Heart right ventricle (tissue), 16 donors: ENCODE measurements around the gene PCAT7. TPM values are rescaled to one million over a fixed set of nuclear protein-coding genes. Genes with fewer than 3 reads are reported as not detected.

Experiments
- ATAC-seq, 8 donors: fragments of 200-7000 bp; cut with Tn5 transposase; one replicate each; pipeline ENCODE4 v1.9.1; 2020; ENCODE audit warnings: mild to moderate bottlenecking in 8 of 8, moderate library complexity in 8 of 8, moderate number of reproducible peaks in 1 of 8
- DNase-seq, 2 donors: peaks; one replicate each; pipeline ENCODE4 v3.0.0-alpha.2; 2020
- H3K27ac ChIP-seq, 10 donors: fragments of 200-600 bp; sonication (generic) in 2 of 10; one replicate each; pipeline versions ENCODE4 v1.5.0 to v1.8.0; 2020 to 2022; ENCODE audit warnings: mild to moderate bottlenecking in 3 of 10
- H3K27me3 ChIP-seq, 7 donors: fragments of 200-600 bp; one replicate each; pipeline ENCODE4 v1.8.0; 2021 to 2022; ENCODE audit warnings: mild to moderate bottlenecking in 2 of 7
- H3K36me3 ChIP-seq, 9 donors: fragments of 200-600 bp; sonication (generic) in 1 of 9; one replicate each; pipeline versions ENCODE4 v1.5.0 to v1.8.0; 2020 to 2022; ENCODE audit warnings: mild to moderate bottlenecking in 2 of 9
- H3K4me1 ChIP-seq, 9 donors: fragments of 200-600 bp; sonication (generic) in 1 of 9; one replicate each; pipeline versions ENCODE4 v1.5.0 to v1.8.0; 2020 to 2022; ENCODE audit warnings: mild to moderate bottlenecking in 4 of 9
- H3K4me3 ChIP-seq, 10 donors: fragments of 200-600 bp; sonication (generic) in 2 of 10; one replicate each; pipeline versions ENCODE4 v1.5.0 to v1.8.0; 2020 to 2022; ENCODE audit warnings: mild to moderate bottlenecking in 7 of 10, moderate library complexity in 2 of 10
- H3K9me3 ChIP-seq, 11 donors: fragments of 200-600 bp in 10 of 11; sonication (generic) in 2 of 11; one replicate each; pipeline versions ENCODE4 v1.5.0 to v1.8.0; 2013 to 2022; ENCODE audit warnings: mild to moderate bottlenecking in 2 of 11, control low read depth in 1 of 11, moderate library complexity in 1 of 11
- CTCF ChIP-seq, 9 donors: fragments of 200-600 bp; sonication (generic) in 2 of 9; IDR thresholded peaks; one replicate each; pipeline versions ENCODE4 v1.5.0 to v1.8.0; 2021 to 2022; ENCODE audit warnings: antibody characterized with exemption in 9 of 9, mild to moderate bottlenecking in 5 of 9, moderate library complexity in 1 of 9
- WGBS, 2 donors: extraction: QIAGEN DNeasy Blood & Tissue Kit; methylation state at CpG; one replicate each; pipeline ENCODE4 v1.1.7; 2013; ENCODE audit warnings: inconsistent platforms in 1 of 2; 5-methylcytosine and 5-hydroxymethylcytosine counted together
- intact Hi-C, 10 donors: fragments of 100-400 bp; cut with DNase I; formaldehyde crosslinking; loops; one replicate each; pipeline versions ENCODE4 v1.11.1 to v1.14.2; 2022
- polyA plus RNA-seq, 2 donors: library from polyadenylated mRNA; stranded (reverse); fragments of 200-250 nt; gene quantifications; one replicate each; pipeline ENCODE4 v1.2.3, GENCODE V29; 2013
- total RNA-seq, 10 donors: library from RNA; stranded (reverse); fragmentation: NEBNext Ultra II Directional in 3 of 10; extraction: Animal tissue kit (Norgen Biotek cat#: 25700) in 3 of 10; gene quantifications; one replicate each; pipeline versions ENCODE4 v1.2.1 to v1.2.4, GENCODE V29; 2021 to 2023
- donor health status: Arrhythmogenic right ventricular cardiomyopathy.
- donor health status: ischemic (EF 13 %, LVEDD 7.1; RV severe dilation, severe dysfunction).
- donor health status: healthy with polysubstance abuse.
- donor health status: DM: no; HTN: yes; CAD: no.
- donor health status: DM: no; HTN: no; CAD: no.
- donor health status: ischemic (EF 25% LVEDD 6.9; RV normal size, moderate dysfunction).
- donor health status: ischemic (EF 25% LVEDD 5.7; RV mildly dilated, moderate dysfunction).
- donor health status: healthy.
- donor health status: DM: yes; HTN: yes; CAD: no.
- donor health status: Ischemic cardiomyopathy.
- donor health status: ischemic (EF 35%, LVEDD 5.7; RV mildly dilated, moderate dysfunction).
- donor health status: nonischemic (EF 11% LVEDD 7.7; RV severe dilation, severe dysfunction).
- donor health status: DM: yes; HTN: yes; CAD: no.
- donor health status: PGD.
- donor health status: ischemic (EF 29% LVEDD 5.4; RV normal size, mild dysfunction).
- donor health status: nonischemic (EF 23%, LVEDD 6.1; RV moderate dilation, normal function).

Gene PCAT7
- total and polyA plus RNA-seq, 12 donors, result 0.13 TPM; not detected in 10

GRCh38 chr9:94581728-94582127, 26.8 kb downstream of the PCAT7 start:
- Histone ChIP-seq H3K27me3 (peaks cover 0 to 8% (median 0%) of the 10 kb centered on the region in 7 donors), H3K4me3 (no peak overlapping the region), H3K36me3 (no peaks in the 10 kb centered on the region), H3K27ac (no peak overlapping the region), H3K9me3 (no peaks in the 10 kb centered on the region), H3K4me1 (no peaks in the 10 kb centered on the region)
- no peak for ATAC-seq
- no peak for DNase-seq
- WGBS, 2 donors, result 89 to 94% methylated on average over 5 of the region's 5 CpGs
- intact Hi-C loops, result no loop called here
- TF ChIP-seq CTCF (IDR thresholded peaks at IDR 0.05), result no peak

- intact Hi-C loops, result no loop called here
- TF ChIP-seq CTCF (IDR thresholded peaks at IDR 0.05), result no peak
- no peaks in the 10 kb centered on the region for H3K36me3 ChIP-seq
- H3K9me3 ChIP-seq, result no peaks in the 10 kb centered on the region
- ATAC-seq, result no peak
- no peak overlapping the region for H3K4me3 ChIP-seq
- H3K27me3 ChIP-seq, result peaks cover 0 to 25% (median 6%) of the 10 kb centered on the region in 7 donors
- no peak for DNase-seq
- no peak overlapping the region for H3K27ac ChIP-seq
- WGBS, 2 donors, result 83 to 84% methylated on average over 6 of the region's 6 CpGs
- H3K4me1 ChIP-seq, result no peaks in the 10 kb centered on the region
Observed at GRCh38 chr9:94584555-94584954, 29.7 kb downstream of the PCAT7 start.

- ATAC-seq (no peak), DNase-seq (no peak)
- no peaks in the 10 kb centered on the region for H3K9me3 ChIP-seq
- H3K27me3 ChIP-seq, result peaks cover 0 to 25% (median 9%) of the 10 kb centered on the region in 7 donors
- WGBS, 2 donors, result 84 to 87% methylated on average over 4 of the region's 4 CpGs
- intact Hi-C loops, result no loop called here
- H3K4me1 ChIP-seq, result no peaks in the 10 kb centered on the region
- no peaks in the 10 kb centered on the region for H3K36me3 ChIP-seq
- no peak overlapping the region for H3K27ac ChIP-seq
- TF ChIP-seq CTCF (IDR thresholded peaks at IDR 0.05), result no peak
- no peak overlapping the region for H3K4me3 ChIP-seq
Observed at GRCh38 chr9:94586316-94586715, 31.4 kb downstream of the PCAT7 start.

GRCh38 chr9:94586814-94587213, 31.9 kb downstream of the PCAT7 start:
- Histone ChIP-seq H3K36me3 (no peaks in the 10 kb centered on the region), H3K9me3 (no peaks in the 10 kb centered on the region), H3K27me3 (peaks cover 0 to 25% (median 12%) of the 10 kb centered on the region in 7 donors), H3K27ac (no peak overlapping the region), H3K4me3 (no peak overlapping the region), H3K4me1 (no peaks in the 10 kb centered on the region)
- intact Hi-C loops, result no loop called here
- ATAC-seq, result no peak
- WGBS, 2 donors, result 47 to 55% methylated on average over 9 of the region's 9 CpGs
- TF ChIP-seq CTCF (IDR thresholded peaks at IDR 0.05), result no peak
- DNase-seq, result no peak
